ENCODE results near the gene MPZL2. TPM values are rescaled to one million over a fixed set of nuclear protein-coding genes. Genes with fewer than 3 reads are reported as not detected.

Gene MPZL2
- polyA plus RNA-seq, 1 donor from 2014 or later: not detected

DNA sequence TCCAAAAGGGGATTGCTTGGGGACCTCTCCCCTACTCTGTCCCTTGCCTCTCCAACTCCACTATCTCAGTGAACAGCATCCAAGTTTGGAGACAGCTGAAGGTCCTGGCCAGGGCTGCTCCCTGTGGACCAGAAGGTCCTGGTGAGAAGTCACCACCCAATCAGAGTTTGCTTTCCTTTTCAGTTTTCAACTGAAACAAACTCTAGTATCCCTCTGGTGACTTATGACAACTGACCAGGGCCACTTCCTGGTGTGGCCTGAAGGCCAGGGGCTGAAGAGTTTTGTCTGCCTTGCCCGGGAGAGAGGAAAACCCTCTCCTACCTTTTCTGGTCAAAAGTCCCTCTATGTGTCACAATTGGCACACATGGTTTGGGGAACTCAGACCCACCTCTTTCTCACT lies 44.4 kb downstream of the MPZL2 start:
- Histone ChIP-seq H3K9me3 (ENCODE audit: low read length) (no peaks in the 10 kb centered on the region), H2AFZ (ENCODE audit: low read depth, low read length) (no peak overlapping the region), H3K4me2 (ENCODE audit: low read length) (no peak overlapping the region), H3K36me3 (ENCODE audit: insufficient read depth, low read length) (no peaks in the 10 kb centered on the region), H3K9ac (ENCODE audit: low read length) (no peak overlapping the region), H3K79me2 (replicated peaks; ENCODE audit: insufficient read depth, low read length) (no peaks in the 10 kb centered on the region), H3K27me3 (ENCODE audit: insufficient read depth, low read depth, low read length) (no peaks in the 10 kb centered on the region), H3K4me3 (ENCODE audit: low read length) (no peak overlapping the region), H3K27ac (ENCODE audit: low read length) (no peak overlapping the region), H3K9me2 (ENCODE audit: insufficient read depth, low read length) (no peaks in the 10 kb centered on the region), H4K20me1 (ENCODE audit: insufficient read depth) (no peaks in the 10 kb centered on the region), H3F3A (ENCODE audit: insufficient read depth, low read length, poor library complexity, severe bottlenecking) (no peaks in the 10 kb centered on the region)
- TF ChIP-seq RAD21 (conservative IDR thresholded peaks at IDR 0.05): no peak
- TF ChIP-seq TAF1 (IDR thresholded peaks at IDR 0.05; ENCODE audit: low read depth): no peak
- TF ChIP-seq, protein P1, sequence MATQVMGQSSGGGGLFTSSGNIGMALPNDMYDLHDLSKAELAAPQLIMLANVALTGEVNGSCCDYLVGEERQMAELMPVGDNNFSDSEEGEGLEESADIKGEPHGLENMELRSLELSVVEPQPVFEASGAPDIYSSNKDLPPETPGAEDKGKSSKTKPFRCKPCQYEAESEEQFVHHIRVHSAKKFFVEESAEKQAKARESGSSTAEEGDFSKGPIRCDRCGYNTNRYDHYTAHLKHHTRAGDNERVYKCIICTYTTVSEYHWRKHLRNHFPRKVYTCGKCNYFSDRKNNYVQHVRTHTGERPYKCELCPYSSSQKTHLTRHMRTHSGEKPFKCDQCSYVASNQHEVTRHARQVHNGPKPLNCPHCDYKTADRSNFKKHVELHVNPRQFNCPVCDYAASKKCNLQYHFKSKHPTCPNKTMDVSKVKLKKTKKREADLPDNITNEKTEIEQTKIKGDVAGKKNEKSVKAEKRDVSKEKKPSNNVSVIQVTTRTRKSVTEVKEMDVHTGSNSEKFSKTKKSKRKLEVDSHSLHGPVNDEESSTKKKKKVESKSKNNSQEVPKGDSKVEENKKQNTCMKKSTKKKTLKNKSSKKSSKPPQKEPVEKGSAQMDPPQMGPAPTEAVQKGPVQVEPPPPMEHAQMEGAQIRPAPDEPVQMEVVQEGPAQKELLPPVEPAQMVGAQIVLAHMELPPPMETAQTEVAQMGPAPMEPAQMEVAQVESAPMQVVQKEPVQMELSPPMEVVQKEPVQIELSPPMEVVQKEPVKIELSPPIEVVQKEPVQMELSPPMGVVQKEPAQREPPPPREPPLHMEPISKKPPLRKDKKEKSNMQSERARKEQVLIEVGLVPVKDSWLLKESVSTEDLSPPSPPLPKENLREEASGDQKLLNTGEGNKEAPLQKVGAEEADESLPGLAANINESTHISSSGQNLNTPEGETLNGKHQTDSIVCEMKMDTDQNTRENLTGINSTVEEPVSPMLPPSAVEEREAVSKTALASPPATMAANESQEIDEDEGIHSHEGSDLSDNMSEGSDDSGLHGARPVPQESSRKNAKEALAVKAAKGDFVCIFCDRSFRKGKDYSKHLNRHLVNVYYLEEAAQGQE (IDR thresholded peaks at IDR 0.05; ENCODE audit: borderline replicate concordance): no peak
- TF ChIP-seq SMC3 (conservative IDR thresholded peaks at IDR 0.05; ENCODE audit: poor library complexity): no peak
- TF ChIP-seq, protein P2, sequence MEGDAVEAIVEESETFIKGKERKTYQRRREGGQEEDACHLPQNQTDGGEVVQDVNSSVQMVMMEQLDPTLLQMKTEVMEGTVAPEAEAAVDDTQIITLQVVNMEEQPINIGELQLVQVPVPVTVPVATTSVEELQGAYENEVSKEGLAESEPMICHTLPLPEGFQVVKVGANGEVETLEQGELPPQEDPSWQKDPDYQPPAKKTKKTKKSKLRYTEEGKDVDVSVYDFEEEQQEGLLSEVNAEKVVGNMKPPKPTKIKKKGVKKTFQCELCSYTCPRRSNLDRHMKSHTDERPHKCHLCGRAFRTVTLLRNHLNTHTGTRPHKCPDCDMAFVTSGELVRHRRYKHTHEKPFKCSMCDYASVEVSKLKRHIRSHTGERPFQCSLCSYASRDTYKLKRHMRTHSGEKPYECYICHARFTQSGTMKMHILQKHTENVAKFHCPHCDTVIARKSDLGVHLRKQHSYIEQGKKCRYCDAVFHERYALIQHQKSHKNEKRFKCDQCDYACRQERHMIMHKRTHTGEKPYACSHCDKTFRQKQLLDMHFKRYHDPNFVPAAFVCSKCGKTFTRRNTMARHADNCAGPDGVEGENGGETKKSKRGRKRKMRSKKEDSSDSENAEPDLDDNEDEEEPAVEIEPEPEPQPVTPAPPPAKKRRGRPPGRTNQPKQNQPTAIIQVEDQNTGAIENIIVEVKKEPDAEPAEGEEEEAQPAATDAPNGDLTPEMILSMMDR (IDR thresholded peaks at IDR 0.05; ENCODE audit: poor library complexity, severe bottlenecking): no peak
- TF ChIP-seq POLR2AphosphoS5 (IDR thresholded peaks at IDR 0.05): no peak
- TF ChIP-seq EZH2 (IDR thresholded peaks at IDR 0.05; ENCODE audit: borderline replicate concordance, insufficient read depth, low read length, poor library complexity, severe bottlenecking): no peak
- TF ChIP-seq EP300 (conservative IDR thresholded peaks at IDR 0.05; ENCODE audit: poor library complexity, severe bottlenecking): no peak
- TF ChIP-seq MXI1 (conservative IDR thresholded peaks at IDR 0.05; ENCODE audit: poor library complexity, severe bottlenecking): no peak

DNA sequence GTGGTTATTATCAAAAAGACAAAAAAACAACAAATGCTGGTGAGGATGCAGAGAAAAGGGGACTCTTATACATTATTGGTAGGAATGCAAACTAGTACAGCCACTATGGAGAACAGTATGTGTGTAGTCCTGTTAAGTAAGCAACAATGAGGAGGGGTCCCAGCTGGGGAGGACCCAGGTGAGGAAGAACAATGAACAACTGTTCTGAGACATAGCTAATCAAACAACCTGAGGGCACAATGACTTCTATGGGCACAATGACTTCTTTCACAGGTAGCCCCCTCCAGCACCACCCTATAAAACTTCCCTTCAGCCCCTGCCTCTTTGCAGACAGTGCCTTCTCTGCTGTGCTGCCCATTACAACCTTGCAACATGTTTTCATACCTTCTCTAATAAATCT lies 44.9 kb downstream of the MPZL2 start:
- no peaks in the 10 kb centered on the region for H3K79me2 ChIP-seq (replicated peaks; ENCODE audit: insufficient read depth, low read length)
- TF ChIP-seq SMC3 (conservative IDR thresholded peaks at IDR 0.05; ENCODE audit: poor library complexity) (no peak), POLR2AphosphoS5 (IDR thresholded peaks at IDR 0.05) (no peak), RAD21 (conservative IDR thresholded peaks at IDR 0.05) (no peak), MXI1 (conservative IDR thresholded peaks at IDR 0.05; ENCODE audit: poor library complexity, severe bottlenecking) (no peak), EP300 (conservative IDR thresholded peaks at IDR 0.05; ENCODE audit: poor library complexity, severe bottlenecking) (no peak), TAF1 (IDR thresholded peaks at IDR 0.05; ENCODE audit: low read depth) (no peak), EZH2 (IDR thresholded peaks at IDR 0.05; ENCODE audit: borderline replicate concordance, insufficient read depth, low read length, poor library complexity, severe bottlenecking) (no peak)
- TF ChIP-seq, protein P2 (IDR thresholded peaks at IDR 0.05; ENCODE audit: poor library complexity, severe bottlenecking): no peak
- TF ChIP-seq, protein P1 (IDR thresholded peaks at IDR 0.05; ENCODE audit: borderline replicate concordance): no peak
- no peak overlapping the region for H2AFZ ChIP-seq (ENCODE audit: low read depth, low read length)
- H3K27ac ChIP-seq (ENCODE audit: low read length): no peak overlapping the region
- H3K27me3 ChIP-seq (ENCODE audit: insufficient read depth, low read depth, low read length): no peaks in the 10 kb centered on the region
- H3K4me3 ChIP-seq (ENCODE audit: low read length): no peak overlapping the region
- no peaks in the 10 kb centered on the region for H3K36me3 ChIP-seq (ENCODE audit: insufficient read depth, low read length)
- no peak overlapping the region for H3K4me2 ChIP-seq (ENCODE audit: low read length)
- no peaks in the 10 kb centered on the region for H3K9me2 ChIP-seq (ENCODE audit: insufficient read depth, low read length)
- no peaks in the 10 kb centered on the region for H4K20me1 ChIP-seq (ENCODE audit: insufficient read depth)
- no peaks in the 10 kb centered on the region for H3F3A ChIP-seq (ENCODE audit: insufficient read depth, low read length, poor library complexity, severe bottlenecking)
- no peak overlapping the region for H3K9ac ChIP-seq (ENCODE audit: low read length)
- no peaks in the 10 kb centered on the region for H3K9me3 ChIP-seq (ENCODE audit: low read length)
